Measurements from ENCODE around the gene EFHC2.

GRCh38 chrX:44306356-44306755 lies 37.1 kb downstream of the EFHC2 start:
- TF ChIP-seq CTCF (IDR thresholded peaks at IDR 0.05) (no peak), POLR2A (IDR thresholded peaks at IDR 0.05) (no peak)
